A673 (cell line): Measurements from ENCODE around the gene SEMA6B. TPM values are rescaled to one million over a fixed set of nuclear protein-coding genes. Genes with fewer than 3 reads are reported as not detected.

ENCODE experiments used
- BruUV-seq: library from RNA; stranded (reverse); fragments of 400-500 nt; replicated peaks from 2 replicates; lab custom pipeline; 2021; lab: Mats Ljungman, UMichigan
- CTCF ChIA-PET: fragments of 300-600 bp; sonication (Branson Sonifier 250); formaldehyde crosslinking; loops from one replicate; lab custom pipeline; 2022; ENCODE audit warnings: antibody characterized with exemption; lab: Charles Lee
- POLR2A ChIA-PET: fragments of 300-600 bp; sonication (Branson Sonifier 250); formaldehyde crosslinking; loops from one replicate; lab custom pipeline; 2022; ENCODE audit warnings: antibody characterized with exemption; ENCODE audit not compliant: low non-redundant PET; lab: Charles Lee
- DNase-seq: peaks from one replicate; pipeline ENCODE4 v3.0.0-alpha.2; 2015; ENCODE audit warnings: low spot score
- H3K27ac ChIP-seq: fragments of 200-600 bp; sonication (generic); 2 replicates; pipeline ENCODE4 v1.5.1; 2016; ENCODE audit warnings: mixed run types, low read depth, mild to moderate bottlenecking, mixed read lengths, antibody characterized with exemption, low read length; ENCODE audit not compliant: poor library complexity, severe bottlenecking
- H3K27me3 ChIP-seq: fragments of 200-600 bp; sonication (generic); replicated peaks from 2 replicates; pipeline ENCODE4 v1.6.1; 2017; ENCODE audit warnings: mixed run types, low read depth, mild to moderate bottlenecking, mixed read lengths, antibody characterized with exemption, low read length; ENCODE audit not compliant: insufficient read depth, poor library complexity
- H3K36me3 ChIP-seq: fragments of 200-600 bp; sonication (generic); 2 replicates; pipeline ENCODE4 v1.6.1; 2016; ENCODE audit warnings: mixed run types, mild to moderate bottlenecking, mixed read lengths, antibody characterized with exemption, low read length; ENCODE audit not compliant: insufficient read depth, poor library complexity, severe bottlenecking
- H3K4me1 ChIP-seq: fragments of 200-600 bp; sonication (generic); 2 replicates; pipeline ENCODE4 v1.6.1; 2017; ENCODE audit warnings: mixed run types, mild to moderate bottlenecking, mixed read lengths, antibody characterized with exemption, low read length; ENCODE audit not compliant: insufficient read depth, poor library complexity, severe bottlenecking
- H3K4me3 ChIP-seq: fragments of 200-600 bp; sonication (generic); 2 replicates; pipeline ENCODE4 v1.5.1; 2016; ENCODE audit warnings: low read depth, mixed run types, mild to moderate bottlenecking, mixed read lengths, low read length; ENCODE audit not compliant: poor library complexity, severe bottlenecking
- H3K9me3 ChIP-seq: fragments of 200-600 bp; sonication (generic); 2 replicates; pipeline ENCODE4 v1.6.1; 2016; ENCODE audit warnings: mixed run types, low read depth, mild to moderate bottlenecking, mixed read lengths, antibody characterized with exemption, low read length; ENCODE audit not compliant: poor library complexity, severe bottlenecking
- EZH2 ChIP-seq: fragments of 200-600 bp; sonication (generic); IDR thresholded peaks from 2 replicates; pipeline ENCODE4 v1.6.1; 2017; ENCODE audit warnings: borderline replicate concordance, low read depth, mild to moderate bottlenecking, mixed read lengths, antibody characterized with exemption, low read length; ENCODE audit not compliant: poor library complexity, severe bottlenecking
- intact Hi-C: fragments of 100-400 bp; cut with micrococcal nuclease; formaldehyde crosslinking; loops from one replicate; pipeline ENCODE4 v1.10.0; 2022; ENCODE audit not compliant: unreplicated experiment
- total RNA-seq: library from RNA; stranded (reverse); gene quantifications from 2 replicates; pipeline ENCODE4 v1.2.3, GENCODE V29; 2021
- TF ChIP-seq, protein P1 (sequence below): fragments of 300-800, 200-600 bp; sonication (generic); conservative IDR thresholded peaks from 2 replicates; pipeline ENCODE4 v1.5.1; 2017; ENCODE audit warnings: low read depth, mild to moderate bottlenecking, antibody characterized with exemption, low read length, moderate library complexity, mixed read lengths

The SEMA6B gene
- total RNA-seq, 1 experiment from 2014 or later: 9.2 TPM

- intact Hi-C loops: no loop called here
- DNase-seq: no peak
- H3K36me3 ChIP-seq: no peaks in the 10 kb centered on the region
- H3K4me3 ChIP-seq: no peak overlapping the region
- no TSS peak for BruUV-seq
- no peaks in the 10 kb centered on the region for H3K27me3 ChIP-seq
- POLR2A ChIA-PET: no interaction called here
- TF ChIP-seq, protein P1, sequence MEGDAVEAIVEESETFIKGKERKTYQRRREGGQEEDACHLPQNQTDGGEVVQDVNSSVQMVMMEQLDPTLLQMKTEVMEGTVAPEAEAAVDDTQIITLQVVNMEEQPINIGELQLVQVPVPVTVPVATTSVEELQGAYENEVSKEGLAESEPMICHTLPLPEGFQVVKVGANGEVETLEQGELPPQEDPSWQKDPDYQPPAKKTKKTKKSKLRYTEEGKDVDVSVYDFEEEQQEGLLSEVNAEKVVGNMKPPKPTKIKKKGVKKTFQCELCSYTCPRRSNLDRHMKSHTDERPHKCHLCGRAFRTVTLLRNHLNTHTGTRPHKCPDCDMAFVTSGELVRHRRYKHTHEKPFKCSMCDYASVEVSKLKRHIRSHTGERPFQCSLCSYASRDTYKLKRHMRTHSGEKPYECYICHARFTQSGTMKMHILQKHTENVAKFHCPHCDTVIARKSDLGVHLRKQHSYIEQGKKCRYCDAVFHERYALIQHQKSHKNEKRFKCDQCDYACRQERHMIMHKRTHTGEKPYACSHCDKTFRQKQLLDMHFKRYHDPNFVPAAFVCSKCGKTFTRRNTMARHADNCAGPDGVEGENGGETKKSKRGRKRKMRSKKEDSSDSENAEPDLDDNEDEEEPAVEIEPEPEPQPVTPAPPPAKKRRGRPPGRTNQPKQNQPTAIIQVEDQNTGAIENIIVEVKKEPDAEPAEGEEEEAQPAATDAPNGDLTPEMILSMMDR: no peak
- TF ChIP-seq EZH2: no peak
- H3K9me3 ChIP-seq: no peaks in the 10 kb centered on the region
- H3K27ac ChIP-seq: no peak overlapping the region
- CTCF ChIA-PET: no interaction called here
- H3K4me1 ChIP-seq: peaks cover 24% of the 10 kb centered on the region
Observed at GRCh38 chr19:4590559-4590958, 31.1 kb upstream of the SEMA6B start.

DNA sequence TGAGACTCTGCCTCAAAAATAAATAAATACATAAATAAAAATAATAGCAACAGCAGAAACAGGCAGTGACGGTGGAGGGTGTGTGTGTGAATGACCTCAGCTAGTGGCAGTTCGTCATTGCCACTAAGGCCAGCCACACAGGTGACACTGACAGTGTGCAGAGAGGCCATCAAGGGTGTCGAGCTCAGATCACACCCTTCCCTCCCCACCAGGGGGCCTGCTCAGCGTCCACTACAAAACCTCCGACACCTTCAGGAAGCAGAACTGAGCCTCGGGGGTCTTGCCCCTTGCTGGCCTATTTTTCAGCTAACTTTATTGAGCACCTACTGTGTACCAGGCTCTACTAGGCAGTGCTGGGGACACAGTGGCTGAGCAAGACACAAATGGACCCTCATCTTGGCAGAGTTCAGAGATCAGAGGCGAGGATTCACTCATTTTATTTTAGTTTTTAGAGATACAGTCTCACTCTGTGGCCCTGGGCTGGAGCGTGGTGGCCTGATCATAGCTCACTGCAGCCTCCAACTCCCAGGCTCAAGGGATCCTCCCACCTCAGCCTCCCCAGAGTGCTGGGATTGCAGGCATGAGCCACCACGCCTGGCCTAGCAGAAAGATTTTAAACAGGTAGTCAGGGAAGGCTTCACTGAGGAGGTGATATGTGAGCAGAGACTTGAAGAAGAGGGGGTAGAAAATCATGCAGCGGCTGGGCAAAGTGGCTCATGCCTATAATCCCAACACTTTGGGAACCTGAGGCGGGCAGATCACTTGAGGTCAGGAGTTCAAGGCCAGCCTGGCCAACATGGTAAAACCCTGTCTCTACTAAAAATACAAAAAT is 30.3 kb upstream of the SEMA6B start:
- H3K9me3 ChIP-seq: no peaks in the 10 kb centered on the region
- ChIA-PET CTCF (no interaction called here), POLR2A (no interaction called here)
- TF ChIP-seq, protein P1: 0 out of 2 replicates have a peak, but pooled peaks have one; percentile 18
- no peak for TF ChIP-seq EZH2
- intact Hi-C loops: no loop called here
- H3K4me1 ChIP-seq: peaks cover 28% of the 10 kb centered on the region
- BruUV-seq: no TSS peak
- no peak overlapping the region for H3K4me3 ChIP-seq
- no peaks in the 10 kb centered on the region for H3K27me3 ChIP-seq
- H3K36me3 ChIP-seq: no peaks in the 10 kb centered on the region
- no peak overlapping the region for H3K27ac ChIP-seq
- DNase-seq: no peak

GRCh38 chr19:4588291-4588761 is 28.8 kb upstream of the SEMA6B start:
- DNase-seq: peak; percentile 51
- Histone ChIP-seq H3K36me3 (no peaks in the 10 kb centered on the region), H3K9me3 (no peaks in the 10 kb centered on the region), H3K4me3 (no peak overlapping the region), H3K27ac (peak overlapping the region; percentile 7), H3K4me1 (peaks cover 34% of the 10 kb centered on the region), H3K27me3 (no peaks in the 10 kb centered on the region)
- ChIA-PET POLR2A (no interaction called here), CTCF (no interaction called here)
- intact Hi-C loops: no loop called here
- no TSS peak for BruUV-seq
- TF ChIP-seq, protein P1: no peak
- TF ChIP-seq EZH2: no peak
